DMS53 (cell line): ENCODE data around the gene SLC12A7.
"Not testable (repeated sequence)": the region's sequence is repeated elsewhere in the genome, so short reads cannot be mapped to it uniquely, and the experiment has no call there.

Experiments
- DNase-seq: peaks from one replicate; lab custom pipeline; 2025; lab: John Stamatoyannopoulos, UW

SLC12A7 gene

DNA sequence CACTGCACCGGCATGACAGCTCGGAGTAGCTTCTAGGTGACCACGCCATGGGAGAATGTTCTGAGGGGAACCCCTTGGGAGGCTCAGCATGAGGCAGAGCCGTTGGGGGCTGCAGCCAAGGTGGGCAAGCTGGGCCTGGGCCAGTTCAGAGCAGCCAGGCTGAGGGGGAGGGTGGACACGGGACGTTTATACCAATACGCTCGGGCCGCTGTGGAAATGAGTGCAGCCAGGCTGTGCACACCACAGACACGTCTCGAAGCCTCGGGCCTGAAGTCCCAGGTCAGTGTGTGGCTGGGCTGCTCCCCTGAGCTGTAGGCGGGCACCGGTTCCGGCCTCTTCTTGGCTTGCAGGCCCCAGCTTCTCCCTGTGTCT, 28.9 kb upstream of the SLC12A7 start:
- DNase-seq = no peak

DNA sequence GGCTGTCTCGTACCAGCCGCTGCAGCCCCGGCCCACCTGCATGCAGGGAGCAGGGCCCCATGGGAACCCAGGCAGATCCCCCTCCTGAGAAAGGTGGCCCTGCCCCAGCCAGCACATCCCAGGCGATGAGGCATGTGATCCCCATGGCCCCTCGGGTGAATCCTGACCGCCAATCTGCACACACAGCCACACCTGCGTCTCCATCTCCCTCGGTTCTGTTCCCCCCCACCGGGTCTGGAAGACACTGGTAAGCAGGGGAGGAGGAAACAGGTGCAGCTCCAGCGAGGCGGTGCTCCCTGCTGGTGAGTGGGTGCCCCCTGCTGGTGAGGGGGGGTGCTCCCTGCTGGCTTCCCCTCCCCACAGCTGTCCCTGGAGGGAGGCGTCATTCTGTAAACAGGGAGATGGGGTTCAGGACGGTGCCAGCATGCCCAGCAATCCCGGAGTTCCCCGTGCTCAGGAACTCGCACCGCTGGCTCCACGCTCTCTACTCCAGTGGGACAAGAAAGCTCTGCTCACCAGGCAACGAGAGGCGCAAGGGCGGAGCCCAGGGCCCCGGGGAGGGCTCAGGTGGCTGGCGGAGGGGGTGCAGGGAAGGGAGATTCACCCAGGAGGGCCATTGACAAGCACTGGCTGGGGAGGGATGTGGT, 28.4 kb upstream of the SLC12A7 start:
- DNase-seq = peak; percentile 95

DNA sequence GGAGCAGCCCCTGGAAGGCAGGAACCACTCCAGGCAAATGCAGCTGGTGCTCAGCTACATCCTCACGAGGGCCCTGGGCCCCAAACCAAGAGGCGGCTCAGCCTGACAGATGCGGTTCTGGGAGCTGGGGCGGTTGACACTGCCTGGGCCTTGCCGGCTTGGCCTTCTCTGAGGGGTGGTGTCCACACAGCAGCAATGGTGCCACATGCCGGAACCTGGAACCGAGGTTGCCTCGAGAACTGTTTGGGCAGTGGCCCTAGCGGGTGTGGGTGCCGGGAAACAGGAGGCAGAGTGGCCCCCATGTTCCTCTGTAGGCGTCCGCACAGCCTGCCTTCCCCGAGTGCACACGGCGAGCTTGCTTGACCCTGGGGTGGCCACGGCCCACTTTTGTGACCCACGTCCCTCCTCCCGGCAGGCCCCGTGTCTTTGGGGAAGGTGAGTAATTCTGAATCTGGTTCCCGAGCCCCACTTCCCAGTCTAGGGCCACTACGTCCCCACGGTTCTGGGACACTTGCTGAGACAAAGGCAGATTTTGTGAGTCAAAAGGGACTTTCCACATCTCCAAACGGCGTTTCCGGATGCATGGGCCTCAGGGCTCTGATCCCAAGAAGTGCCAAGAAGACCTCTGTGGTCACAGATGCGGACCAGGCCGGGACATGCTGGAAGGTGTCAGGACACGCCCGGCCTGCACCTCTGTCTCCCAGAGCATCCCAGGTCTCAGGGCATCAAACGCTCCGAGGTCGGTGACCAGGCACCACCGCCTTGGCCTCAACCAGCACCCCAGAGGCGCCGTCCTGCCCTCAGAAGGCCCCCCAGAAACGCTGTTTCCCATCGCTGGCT, 27.7 kb upstream of the SLC12A7 start:
- no peak for DNase-seq

DNA sequence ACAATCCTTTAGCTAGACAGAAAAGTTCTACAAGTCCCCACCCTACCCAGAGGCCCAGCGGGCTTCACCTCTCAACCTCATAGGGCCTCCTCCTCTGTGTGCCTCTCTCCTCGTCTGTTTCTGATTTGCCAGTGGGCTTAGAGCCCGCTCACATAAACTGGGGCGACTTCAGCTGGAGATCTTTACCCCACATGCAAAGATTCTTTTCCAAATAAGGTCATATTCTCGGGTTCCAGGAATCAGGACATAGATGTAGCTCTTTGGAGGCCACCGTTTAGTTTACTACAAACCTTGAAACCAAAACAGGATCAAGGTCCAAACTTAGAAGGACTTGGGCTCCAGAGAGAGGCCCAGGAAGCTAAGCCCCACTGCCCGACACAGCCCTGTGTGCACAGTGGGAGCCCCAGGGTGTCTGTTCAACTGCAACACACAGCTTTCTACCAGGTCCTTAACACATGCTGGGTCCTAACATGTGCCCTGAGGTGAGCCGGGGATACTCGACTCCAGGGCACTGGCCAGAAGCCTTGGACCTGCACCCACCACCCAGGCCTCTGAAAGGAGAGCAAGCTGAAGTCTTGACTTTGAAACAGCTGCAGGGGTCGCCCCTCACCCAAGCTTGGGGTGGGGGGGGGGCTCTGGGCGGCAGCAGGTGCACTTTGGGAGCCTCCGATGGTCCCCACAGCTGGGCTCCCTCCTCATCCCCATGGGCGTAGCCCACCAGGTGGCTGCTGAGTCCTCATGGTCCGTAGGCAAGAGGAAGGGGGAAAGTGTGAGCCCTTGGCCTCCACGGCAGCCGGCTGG, 26.8 kb upstream of the SLC12A7 start:
- no peak for DNase-seq

GRCh38 chr5:1137567-1138444, 25.9 kb upstream of the SLC12A7 start:
- DNase-seq = no peak

GRCh38 chr5:1136814-1137213, 25.0 kb upstream of the SLC12A7 start:
- no peak for DNase-seq

GRCh38 chr5:1135696-1136525, 24.0 kb upstream of the SLC12A7 start:
- DNase-seq = no peak

- peak; percentile 44 for DNase-seq
Observed at GRCh38 chr5:1134478-1134877, 22.6 kb upstream of the SLC12A7 start.

DNA sequence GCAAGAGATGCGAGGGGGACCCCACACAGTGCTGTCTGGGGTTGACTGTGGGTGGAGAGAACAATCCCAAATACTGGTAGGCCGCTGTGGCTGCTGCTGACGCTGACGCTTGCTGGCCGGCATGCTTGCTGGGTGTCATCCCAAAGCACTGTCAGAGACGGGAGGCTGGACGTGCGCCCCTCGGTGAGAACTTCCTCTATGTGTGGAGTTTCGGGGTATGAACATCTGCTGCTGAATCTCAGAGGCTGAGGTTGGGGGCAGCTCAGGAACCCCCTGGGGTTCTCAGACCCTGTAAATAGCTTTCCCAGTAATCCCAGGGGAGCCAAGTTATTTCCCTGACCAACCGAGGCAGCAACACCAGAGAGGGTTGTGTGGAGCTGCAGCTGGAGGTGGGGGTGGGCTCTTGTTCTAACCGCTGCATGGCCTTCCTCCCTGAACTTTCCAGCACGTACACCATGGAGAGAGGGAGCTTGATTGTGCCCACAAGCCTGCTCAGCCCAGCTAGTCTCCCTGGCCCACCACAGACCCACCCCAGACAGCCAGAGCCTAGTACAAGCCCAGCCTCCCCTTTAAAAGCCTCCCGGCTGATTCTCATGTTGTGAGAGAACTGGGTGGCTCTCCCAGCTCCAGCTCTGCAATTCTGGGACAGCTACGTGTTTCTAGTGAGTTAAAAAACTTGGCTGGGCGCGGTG, 21.8 kb upstream of the SLC12A7 start:
- DNase-seq = no peak

GRCh38 chr5:1133108-1133507, 21.2 kb upstream of the SLC12A7 start:
- no peak for DNase-seq

- no peak for DNase-seq
Observed at GRCh38 chr5:1132570-1132969, 20.7 kb upstream of the SLC12A7 start.

DNA sequence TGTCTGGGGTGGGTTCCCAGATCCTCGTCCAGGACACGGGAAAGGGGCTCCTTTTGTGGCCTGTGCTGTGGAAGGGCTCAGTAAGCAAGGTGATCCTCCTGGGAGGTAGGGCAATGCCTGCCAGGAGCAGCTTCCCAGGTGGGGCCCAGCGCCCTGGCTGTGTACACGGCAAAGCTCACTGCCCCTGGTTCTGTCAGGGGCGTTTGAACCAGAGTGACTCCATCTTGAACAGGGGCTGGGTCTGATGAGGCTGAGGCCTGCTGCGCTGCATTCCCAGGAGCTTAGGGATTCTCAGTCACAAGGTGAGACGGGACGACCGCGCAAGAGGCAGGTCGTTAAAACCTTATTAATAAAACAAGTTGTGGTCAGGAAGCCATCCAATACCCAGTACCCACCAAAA, 19.9 kb upstream of the SLC12A7 start:
- no peak for DNase-seq

- DNase-seq = no peak
Observed at GRCh38 chr5:1131191-1131621, 19.3 kb upstream of the SLC12A7 start.

- DNase-seq = peak; percentile 99
Observed at GRCh38 chr5:1130218-1130946, 18.5 kb upstream of the SLC12A7 start.

- DNase-seq = peak; percentile 95
Observed at GRCh38 chr5:1129711-1130055, 17.8 kb upstream of the SLC12A7 start.

DNA sequence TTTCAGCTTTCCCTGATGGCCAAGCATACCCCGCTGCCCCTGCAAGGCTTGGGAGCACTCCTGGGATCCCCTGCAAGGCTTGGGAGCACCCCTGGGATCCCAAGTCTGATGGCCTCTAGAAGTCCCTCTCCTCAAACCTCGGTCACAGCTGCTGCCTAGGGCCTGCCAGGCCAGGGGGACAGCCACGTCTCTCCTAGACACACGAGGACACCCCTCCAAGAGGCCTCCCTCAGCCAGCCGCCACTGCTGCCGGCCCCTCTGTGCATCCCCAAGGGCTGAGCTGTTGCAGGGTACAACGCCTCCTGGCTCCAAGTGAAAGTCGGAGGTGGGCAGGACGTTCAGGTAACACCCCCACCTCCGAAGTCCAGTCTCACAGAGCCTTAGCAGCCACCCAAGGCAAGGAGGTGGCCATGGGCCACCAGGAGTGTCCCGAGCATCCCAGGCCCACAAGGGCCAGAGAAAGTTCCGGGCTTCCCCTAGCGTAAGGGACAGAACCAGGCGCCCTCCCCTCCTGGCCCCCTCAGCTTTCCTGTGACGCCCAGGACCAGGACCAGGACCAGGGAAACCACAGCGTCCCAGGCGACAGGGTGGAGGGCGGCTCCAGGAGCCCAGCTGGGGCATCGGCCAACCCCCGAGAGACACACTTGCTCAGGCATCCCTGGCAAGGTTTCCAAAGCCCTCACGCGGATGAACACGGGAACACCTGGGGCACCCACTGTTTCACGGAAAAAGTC, 17.3 kb upstream of the SLC12A7 start:
- no peak for DNase-seq

GRCh38 chr5:1127959-1128785, 16.3 kb upstream of the SLC12A7 start:
- peak; percentile 92 for DNase-seq

DNA sequence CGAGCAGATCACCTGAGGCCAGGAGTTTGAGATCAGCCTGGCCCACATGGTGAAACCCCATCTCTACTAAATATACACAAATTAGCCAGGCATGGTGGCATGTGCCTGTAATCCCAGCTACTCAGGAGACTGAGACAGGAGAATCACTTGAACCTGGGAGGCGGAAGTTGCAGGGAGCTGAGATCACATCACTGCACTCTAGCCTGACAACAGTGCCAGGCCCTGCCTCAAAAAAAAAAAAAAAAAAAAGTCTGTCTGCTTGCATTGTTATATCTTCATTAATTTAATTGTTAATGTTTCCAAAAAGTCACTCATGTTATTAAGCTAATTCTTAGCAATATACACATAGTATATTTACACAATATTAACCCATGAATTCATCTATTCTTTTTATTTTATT, 13.8 kb upstream of the SLC12A7 start:
- DNase-seq = not testable (repeated sequence)
